Loucy (cell line): ENCODE results near the gene CDC25A.

Experiments used
- H2AFZ ChIP-seq: fragments of 200-600 bp; sonication (generic); 2 replicates; pipeline ENCODE4 v1.6.0; 2016; ENCODE audit warnings: antibody characterized with exemption, mild to moderate bottlenecking, low read length, moderate library complexity
- H3F3A ChIP-seq: fragments of 200-600 bp; 2 replicates; pipeline ENCODE4 v1.6.0; 2016; ENCODE audit warnings: antibody characterized with exemption, low read depth, mild to moderate bottlenecking
- H3K27me3 ChIP-seq: fragments of 200-600 bp; sonication (generic); 2 replicates; pipeline ENCODE4 v1.6.1; 2014; ENCODE audit warnings: low read length, mild to moderate bottlenecking; ENCODE audit not compliant: insufficient read depth, poor library complexity, severe bottlenecking
- H3K36me3 ChIP-seq: fragments of 200-600 bp; sonication (generic); 2 replicates; pipeline ENCODE4 v1.6.1; 2016; ENCODE audit warnings: low read length; ENCODE audit not compliant: insufficient read depth
- H3K4me1 ChIP-seq: fragments of 200-600 bp; sonication (generic); 2 replicates; pipeline ENCODE4 v1.5.1; 2014; ENCODE audit warnings: low read length, mild to moderate bottlenecking; ENCODE audit not compliant: insufficient read depth, poor library complexity, severe bottlenecking
- H3K4me2 ChIP-seq: fragments of 200-600 bp; sonication (generic); 2 replicates; pipeline ENCODE4 v1.6.0; 2014; ENCODE audit warnings: antibody characterized with exemption, low read length, low read depth, mild to moderate bottlenecking; ENCODE audit not compliant: poor library complexity, severe bottlenecking
- H3K4me3 ChIP-seq: fragments of 200-600 bp; sonication (generic); 2 replicates; pipeline ENCODE4 v1.5.1; 2014; ENCODE audit warnings: low read length, mild to moderate bottlenecking, mixed read lengths; ENCODE audit not compliant: poor library complexity, severe bottlenecking
- H3K79me2 ChIP-seq: fragments of 200-600 bp; sonication (generic); 2 replicates; pipeline ENCODE4 v1.6.1; 2014; ENCODE audit warnings: low read length; ENCODE audit not compliant: insufficient read depth
- H3K9ac ChIP-seq: fragments of 200-600 bp; sonication (generic); 2 replicates; pipeline ENCODE4 v1.6.0; 2014; ENCODE audit warnings: mild to moderate bottlenecking, low read depth, low read length, moderate library complexity; ENCODE audit not compliant: poor library complexity, severe bottlenecking
- H3K9me2 ChIP-seq: fragments of 200-600 bp; sonication (generic); replicated peaks from 2 replicates; pipeline ENCODE4 v1.6.1; 2016; ENCODE audit warnings: low read depth, low read length, mixed read lengths
- H3K9me3 ChIP-seq: fragments of 200-600 bp; sonication (generic); 2 replicates; pipeline ENCODE4 v1.6.1; 2014; ENCODE audit warnings: mild to moderate bottlenecking, antibody characterized with exemption, low read length, low read depth; ENCODE audit not compliant: insufficient read depth
- H4K20me1 ChIP-seq: fragments of 200-600 bp; sonication (generic); 2 replicates; pipeline ENCODE4 v1.6.0; 2014; ENCODE audit warnings: antibody characterized with exemption, low read length, mild to moderate bottlenecking; ENCODE audit not compliant: insufficient read depth, poor library complexity, severe bottlenecking
- EZH2phosphoT487 ChIP-seq: fragments of 200-600 bp; IDR thresholded peaks from 2 replicates; pipeline ENCODE4 v1.6.1; 2018; ENCODE audit warnings: antibody characterized with exemption, mild to moderate bottlenecking, moderate library complexity, borderline replicate concordance
- TF ChIP-seq, protein P1 (sequence below): fragments of 200-600 bp; sonication (generic); conservative IDR thresholded peaks from 2 replicates; pipeline ENCODE4 v1.5.1; 2014; ENCODE audit warnings: mild to moderate bottlenecking, antibody characterized with exemption, low read length

Gene CDC25A

GRCh38 chr3:48143992-48144391 is 44.2 kb downstream of the CDC25A start:
- H2AFZ ChIP-seq: no peak overlapping the region
- H3K27me3 ChIP-seq: no peaks in the 10 kb centered on the region
- H3K4me3 ChIP-seq: no peak overlapping the region
- no peak overlapping the region for H3K4me2 ChIP-seq
- H3K9me3 ChIP-seq: no peaks in the 10 kb centered on the region
- TF ChIP-seq, protein P1, sequence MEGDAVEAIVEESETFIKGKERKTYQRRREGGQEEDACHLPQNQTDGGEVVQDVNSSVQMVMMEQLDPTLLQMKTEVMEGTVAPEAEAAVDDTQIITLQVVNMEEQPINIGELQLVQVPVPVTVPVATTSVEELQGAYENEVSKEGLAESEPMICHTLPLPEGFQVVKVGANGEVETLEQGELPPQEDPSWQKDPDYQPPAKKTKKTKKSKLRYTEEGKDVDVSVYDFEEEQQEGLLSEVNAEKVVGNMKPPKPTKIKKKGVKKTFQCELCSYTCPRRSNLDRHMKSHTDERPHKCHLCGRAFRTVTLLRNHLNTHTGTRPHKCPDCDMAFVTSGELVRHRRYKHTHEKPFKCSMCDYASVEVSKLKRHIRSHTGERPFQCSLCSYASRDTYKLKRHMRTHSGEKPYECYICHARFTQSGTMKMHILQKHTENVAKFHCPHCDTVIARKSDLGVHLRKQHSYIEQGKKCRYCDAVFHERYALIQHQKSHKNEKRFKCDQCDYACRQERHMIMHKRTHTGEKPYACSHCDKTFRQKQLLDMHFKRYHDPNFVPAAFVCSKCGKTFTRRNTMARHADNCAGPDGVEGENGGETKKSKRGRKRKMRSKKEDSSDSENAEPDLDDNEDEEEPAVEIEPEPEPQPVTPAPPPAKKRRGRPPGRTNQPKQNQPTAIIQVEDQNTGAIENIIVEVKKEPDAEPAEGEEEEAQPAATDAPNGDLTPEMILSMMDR: no peak
- no peak for TF ChIP-seq EZH2phosphoT487
- no peaks in the 10 kb centered on the region for H3F3A ChIP-seq
- H3K4me1 ChIP-seq: no peaks in the 10 kb centered on the region
- no peak overlapping the region for H3K9ac ChIP-seq
- H3K36me3 ChIP-seq: no peaks in the 10 kb centered on the region
- H3K9me2 ChIP-seq: no peaks in the 10 kb centered on the region
- no peaks in the 10 kb centered on the region for H4K20me1 ChIP-seq
- H3K79me2 ChIP-seq: no peaks in the 10 kb centered on the region

- TF ChIP-seq, protein P1: no peak
- TF ChIP-seq EZH2phosphoT487: no peak
- Histone ChIP-seq H3K4me1 (no peaks in the 10 kb centered on the region), H4K20me1 (no peaks in the 10 kb centered on the region), H3K4me2 (no peak overlapping the region), H2AFZ (no peak overlapping the region), H3K27me3 (no peaks in the 10 kb centered on the region), H3K36me3 (no peaks in the 10 kb centered on the region), H3K9me3 (no peaks in the 10 kb centered on the region), H3K79me2 (no peaks in the 10 kb centered on the region), H3K9ac (no peak overlapping the region), H3F3A (no peaks in the 10 kb centered on the region), H3K4me3 (no peak overlapping the region), H3K9me2 (no peaks in the 10 kb centered on the region)
Measured at GRCh38 chr3:48143567-48143966, 44.6 kb downstream of the CDC25A start.

GRCh38 chr3:48142316-48142870 is 45.8 kb downstream of the CDC25A start:
- H3K4me1 ChIP-seq: no peaks in the 10 kb centered on the region
- no peak overlapping the region for H3K9ac ChIP-seq
- H3K79me2 ChIP-seq: no peaks in the 10 kb centered on the region
- no peaks in the 10 kb centered on the region for H3K9me2 ChIP-seq
- no peak overlapping the region for H2AFZ ChIP-seq
- no peak for TF ChIP-seq EZH2phosphoT487
- TF ChIP-seq, protein P1: no peak
- no peaks in the 10 kb centered on the region for H3F3A ChIP-seq
- no peak overlapping the region for H3K4me2 ChIP-seq
- H3K27me3 ChIP-seq: no peaks in the 10 kb centered on the region
- H4K20me1 ChIP-seq: no peaks in the 10 kb centered on the region
- no peaks in the 10 kb centered on the region for H3K36me3 ChIP-seq
- no peaks in the 10 kb centered on the region for H3K9me3 ChIP-seq
- H3K4me3 ChIP-seq: no peak overlapping the region
